GM19351 (cell line): ENCODE measurements around the gene AQP3.
"Not testable (repeated sequence)": the region's sequence is repeated elsewhere in the genome, so short reads cannot be mapped to it uniquely, and the experiment has no call there.

Source experiments
- ATAC-seq: cut with Tn5 transposase; IDR thresholded peaks from one replicate; pipeline ENCODE4 v1.9.1; 2021; ENCODE audit warnings: mild to moderate bottlenecking, moderate library complexity; ENCODE audit not compliant: unreplicated experiment

AQP3 gene

GRCh38 chr9:33465596-33466564 is 18.5 kb upstream of the AQP3 start:
- ATAC-seq = no peak

- ATAC-seq = no peak
Measured at GRCh38 chr9:33465096-33465495, 17.7 kb upstream of the AQP3 start.

- no peak for ATAC-seq
Measured at GRCh38 chr9:33464045-33464636, 16.7 kb upstream of the AQP3 start.

GRCh38 chr9:33463151-33463550 is 15.8 kb upstream of the AQP3 start:
- ATAC-seq = no peak

GRCh38 chr9:33461492-33461891 is 14.1 kb upstream of the AQP3 start:
- ATAC-seq = no peak

- ATAC-seq = no peak
Measured at GRCh38 chr9:33460854-33461253, 13.5 kb upstream of the AQP3 start.

- no peak for ATAC-seq
Measured at GRCh38 chr9:33459115-33459514, 11.7 kb upstream of the AQP3 start.

- ATAC-seq = peak; percentile 54
Measured at GRCh38 chr9:33458444-33458843, 11.1 kb upstream of the AQP3 start.

GRCh38 chr9:33455945-33456344 is 8.6 kb upstream of the AQP3 start:
- no peak for ATAC-seq

- not testable (repeated sequence) for ATAC-seq
Measured at GRCh38 chr9:33455456-33455855, 8.1 kb upstream of the AQP3 start.

GRCh38 chr9:33454661-33455026 is 7.3 kb upstream of the AQP3 start:
- not testable (repeated sequence) for ATAC-seq

- peak; percentile 66 for ATAC-seq
Measured at GRCh38 chr9:33453999-33454660, 6.7 kb upstream of the AQP3 start.

- no peak for ATAC-seq
Measured at GRCh38 chr9:33453286-33453860, 6.0 kb upstream of the AQP3 start.

- no peak for ATAC-seq
Measured at GRCh38 chr9:33452828-33453271, 5.5 kb upstream of the AQP3 start.

- ATAC-seq = no peak
Measured at GRCh38 chr9:33450621-33451146, 3.3 kb upstream of the AQP3 start.

GRCh38 chr9:33449715-33450114 is 2.3 kb upstream of the AQP3 start:
- no peak for ATAC-seq

GRCh38 chr9:33447799-33448553 is 583 bp upstream of the AQP3 start:
- peak; percentile 3 for ATAC-seq

- peak; percentile 81 for ATAC-seq
Measured at GRCh38 chr9:33446240-33446945, 1.0 kb downstream of the AQP3 start.

GRCh38 chr9:33445389-33446239 is 1.8 kb downstream of the AQP3 start:
- ATAC-seq = no peak
